ENCODE results near the gene RPS6KL1. TPM values are rescaled to one million over a fixed set of nuclear protein-coding genes. Genes with fewer than 3 reads are reported as not detected.

Gene RPS6KL1
- total RNA-seq, 1 donor from 2014 or later: 12.4 TPM

DNA sequence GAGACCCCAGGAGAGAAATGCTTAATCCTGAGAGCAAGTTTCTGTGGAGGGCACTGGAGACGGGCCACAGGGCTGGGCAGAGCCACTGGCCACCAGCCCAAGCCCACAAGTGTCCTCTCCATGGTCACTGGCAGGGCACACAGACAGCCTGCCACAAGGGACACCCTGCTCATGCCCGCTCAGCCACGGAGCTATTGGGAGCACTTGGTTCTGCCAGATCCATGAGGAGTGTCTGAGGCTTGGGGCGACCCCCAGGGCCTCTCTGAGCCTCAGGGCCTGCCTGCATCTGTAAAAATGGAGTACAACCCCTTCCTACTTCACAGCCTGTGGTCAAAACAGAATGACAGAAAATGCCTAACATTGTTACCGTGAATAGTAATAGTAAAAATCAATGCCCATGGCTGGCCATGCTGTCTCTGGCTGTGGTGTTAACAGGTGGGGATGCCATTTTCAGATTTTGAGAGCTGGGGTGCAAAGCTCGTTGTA, 29.2 kb upstream of the RPS6KL1 start:
- DNase-seq: no peak

DNA sequence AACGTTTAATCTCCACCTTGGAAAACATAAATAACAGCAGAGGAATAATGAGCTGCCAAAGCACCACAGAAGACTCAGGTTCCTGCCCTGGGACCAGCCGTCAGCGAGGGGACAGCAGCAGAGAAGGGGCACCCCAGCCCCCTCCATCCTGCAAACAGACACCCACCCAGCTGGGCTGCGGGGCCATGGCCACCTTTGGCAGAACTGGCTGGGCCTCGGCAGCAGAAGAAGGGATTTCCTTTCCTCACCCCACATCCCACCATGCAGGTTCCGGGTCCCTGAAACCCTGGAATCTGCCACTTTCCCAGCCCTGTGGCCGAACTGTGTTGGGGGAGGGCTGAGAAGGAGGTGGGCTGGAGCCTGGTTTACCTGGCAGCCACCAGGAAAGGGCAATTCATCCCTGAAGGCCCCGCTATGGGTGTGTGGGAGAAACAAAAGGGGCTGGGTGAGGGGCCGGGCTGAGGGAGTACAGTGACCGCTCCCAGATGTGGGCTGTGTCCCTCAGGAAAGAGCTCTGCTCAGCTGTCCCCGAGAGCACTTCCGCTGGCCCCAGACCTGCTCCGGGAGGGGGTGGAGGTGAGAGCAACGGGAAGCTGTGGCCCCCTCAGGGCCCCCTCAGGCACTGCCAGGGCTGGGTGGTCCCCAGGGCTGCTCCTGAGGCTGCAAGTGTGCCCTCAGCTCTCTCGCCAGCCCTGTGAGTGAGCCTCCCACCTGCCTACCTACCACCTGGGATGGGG, 28.6 kb upstream of the RPS6KL1 start:
- DNase-seq: no peak

DNA sequence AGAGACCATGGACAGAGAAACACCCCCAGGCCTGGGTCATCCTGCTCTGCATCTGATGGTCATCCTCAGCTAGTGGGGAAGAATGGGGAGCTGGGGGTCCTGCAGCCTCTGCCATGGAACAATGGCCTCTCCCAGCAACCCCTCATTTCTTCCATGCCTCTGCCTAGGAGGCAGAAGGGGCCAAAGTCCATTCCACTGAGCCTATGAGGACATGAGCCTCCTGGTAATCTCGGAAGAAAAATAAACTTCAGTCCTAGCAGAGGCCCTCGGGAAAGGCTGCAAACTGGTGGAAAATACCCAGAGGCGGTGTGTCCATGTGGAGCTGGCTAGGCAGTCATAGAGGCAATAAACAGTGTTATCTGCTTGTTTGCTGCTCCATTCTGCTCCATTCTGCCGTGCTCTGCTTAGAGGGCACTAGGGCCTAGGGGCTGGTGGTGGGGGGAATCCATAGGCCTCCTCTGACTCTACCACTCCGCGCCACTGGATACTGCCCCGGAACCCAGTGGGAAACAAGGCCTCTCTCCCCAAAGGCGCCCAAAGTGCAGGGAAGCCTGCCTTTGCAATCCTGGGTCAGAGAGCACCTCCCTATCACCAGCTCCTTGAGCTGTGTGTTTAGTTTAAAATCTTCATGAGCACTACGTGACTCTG, 27.9 kb upstream of the RPS6KL1 start:
- no peak for DNase-seq

DNA sequence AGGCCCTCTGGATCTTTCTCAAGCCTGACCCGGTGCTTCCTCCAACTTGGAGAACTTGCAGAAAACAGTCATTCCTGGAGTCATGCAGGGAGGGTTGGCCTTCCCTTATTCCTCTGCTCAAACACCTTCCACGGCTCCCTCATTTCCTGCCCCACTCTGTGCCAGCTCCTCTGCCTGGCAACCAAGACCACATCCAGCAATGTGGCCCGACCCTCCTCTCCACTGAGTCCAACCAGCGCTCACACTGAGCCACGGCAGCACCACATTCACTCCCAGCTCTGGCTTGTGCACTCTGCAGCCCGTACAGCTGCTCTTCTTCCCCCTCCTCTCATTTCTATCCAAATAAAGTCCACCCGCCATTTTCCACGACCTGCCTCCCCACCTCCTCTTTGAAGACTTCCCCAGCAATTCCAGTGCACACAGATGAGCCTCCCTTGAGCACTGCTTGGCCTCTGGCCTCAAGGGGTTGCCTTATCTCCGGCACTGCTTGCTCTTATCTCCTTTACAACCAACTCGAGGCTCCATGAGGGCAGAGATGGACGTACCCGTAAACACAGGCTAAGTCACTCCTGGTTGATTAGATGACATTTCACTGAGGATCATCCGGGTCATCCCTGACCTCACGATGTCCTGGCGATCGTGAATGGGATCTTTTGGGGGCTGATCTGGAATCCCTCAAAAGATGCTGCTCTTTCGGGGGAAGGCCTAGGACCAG, 27.0 kb upstream of the RPS6KL1 start:
- DNase-seq: no peak

- DNase-seq: no peak
Measured at GRCh38 chr14:74949191-74949601, 26.1 kb upstream of the RPS6KL1 start.

- no peak for DNase-seq
Measured at GRCh38 chr14:74948228-74949175, 25.4 kb upstream of the RPS6KL1 start.

DNA sequence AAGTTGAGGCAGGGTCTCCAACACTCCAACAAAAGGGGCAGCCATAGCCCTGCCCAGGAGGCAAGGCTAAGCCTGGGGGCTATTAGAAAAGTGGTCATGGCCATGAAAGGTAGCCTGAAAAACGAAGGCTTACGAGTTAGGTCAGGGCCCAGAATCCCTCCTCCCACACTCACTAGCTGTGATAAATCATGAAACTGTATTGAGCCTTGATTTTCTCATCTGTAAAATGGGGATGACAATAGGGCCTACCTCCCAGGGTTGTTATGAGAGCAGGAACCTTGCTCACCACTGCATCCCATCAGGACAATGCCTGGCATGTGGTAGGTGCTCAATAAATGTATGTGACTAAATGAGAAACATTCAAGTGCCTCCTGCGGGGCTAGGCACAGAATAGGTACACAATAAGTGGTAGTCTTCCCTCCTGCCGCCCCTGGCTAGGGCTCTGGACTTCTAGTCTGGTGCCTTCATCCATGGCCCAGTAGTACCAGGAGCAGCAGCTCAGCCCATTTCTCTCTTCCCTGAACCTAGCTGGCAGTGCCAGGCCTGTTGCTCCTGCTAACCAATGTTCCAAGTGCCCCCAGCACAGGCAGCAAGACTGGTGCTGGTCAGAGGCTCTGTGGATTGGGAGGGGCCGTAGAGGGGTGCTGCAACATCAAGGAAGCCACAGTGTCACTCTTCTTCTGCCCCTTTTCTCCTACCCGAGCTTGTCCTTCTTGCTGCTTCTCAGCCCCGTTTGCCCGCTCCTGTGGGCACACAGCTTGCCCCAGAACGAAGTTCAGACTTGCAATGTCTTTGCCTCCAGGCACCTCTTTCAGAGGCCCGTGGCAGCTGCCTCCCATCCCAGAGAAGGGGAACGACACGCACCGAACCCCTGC, 24.5 kb upstream of the RPS6KL1 start:
- no peak for DNase-seq

DNA sequence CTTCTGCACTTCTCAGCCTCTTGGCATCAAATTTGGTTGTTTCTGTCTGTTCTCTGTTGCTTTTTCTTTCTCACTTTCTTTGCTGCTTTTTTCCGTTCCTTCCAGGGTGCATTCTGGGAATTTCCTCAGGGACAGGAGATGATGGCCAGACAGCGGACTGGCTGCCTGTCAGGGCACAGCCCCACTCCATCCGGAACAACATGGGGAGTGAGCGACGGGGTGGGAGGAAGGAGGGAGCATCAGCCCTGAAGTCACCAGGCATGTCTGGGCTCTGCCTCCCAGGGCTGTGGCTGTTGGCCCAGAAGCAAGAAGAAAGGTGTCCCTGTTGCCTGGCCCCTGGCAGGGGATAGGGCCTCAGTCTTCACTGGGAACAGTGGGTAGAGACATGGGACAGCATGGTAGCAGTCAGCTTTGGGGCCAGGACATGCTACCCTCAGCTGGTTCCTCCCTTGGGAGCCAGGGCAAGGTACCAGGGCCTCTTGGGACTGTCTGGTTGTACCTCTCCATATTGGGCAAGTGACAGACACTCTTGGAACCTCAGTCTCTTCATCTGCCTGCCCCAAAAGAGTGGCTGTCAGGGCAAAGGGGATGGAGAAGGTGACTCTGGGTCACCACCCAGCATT, 23.7 kb upstream of the RPS6KL1 start:
- DNase-seq: no peak

DNA sequence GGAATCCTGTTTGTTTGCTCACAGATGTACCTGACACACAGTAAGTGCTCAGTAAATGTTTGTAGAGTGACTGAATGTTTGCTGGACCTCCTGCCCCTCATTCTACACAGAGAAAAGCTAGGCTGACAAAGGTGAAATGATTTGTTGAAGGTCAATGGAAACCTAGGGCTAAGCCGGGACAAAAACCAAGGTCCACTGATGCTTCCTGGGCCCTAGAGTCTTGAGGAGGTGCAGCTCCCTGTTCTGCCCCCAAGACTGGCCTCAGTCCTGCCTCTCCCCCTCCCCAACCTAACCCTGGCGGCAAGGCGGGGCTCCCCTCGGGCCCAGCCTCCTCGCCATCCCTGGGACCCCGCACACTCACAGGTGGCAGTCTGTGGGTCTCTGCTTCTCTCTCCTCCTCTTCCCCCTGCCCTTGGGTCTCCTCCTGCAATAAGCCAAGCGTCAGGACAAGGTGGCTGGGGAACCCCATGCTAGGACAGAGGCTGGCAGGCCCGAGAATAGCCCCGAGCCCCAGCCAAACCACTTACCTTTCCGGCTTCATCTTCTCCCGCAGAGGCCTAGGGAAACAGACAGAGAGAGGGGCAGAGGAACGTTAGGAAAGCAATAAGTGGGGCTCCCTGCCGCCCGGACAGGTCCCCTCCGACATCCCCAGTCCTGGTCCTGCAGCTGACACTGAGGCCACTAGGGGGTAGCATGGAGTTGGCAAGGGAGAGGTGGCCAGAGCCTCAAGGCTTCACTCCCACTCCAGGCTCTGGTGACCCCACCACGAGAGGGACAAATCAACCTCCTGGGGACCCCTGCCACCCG, 23.0 kb upstream of the RPS6KL1 start:
- DNase-seq: peak; percentile 86

DNA sequence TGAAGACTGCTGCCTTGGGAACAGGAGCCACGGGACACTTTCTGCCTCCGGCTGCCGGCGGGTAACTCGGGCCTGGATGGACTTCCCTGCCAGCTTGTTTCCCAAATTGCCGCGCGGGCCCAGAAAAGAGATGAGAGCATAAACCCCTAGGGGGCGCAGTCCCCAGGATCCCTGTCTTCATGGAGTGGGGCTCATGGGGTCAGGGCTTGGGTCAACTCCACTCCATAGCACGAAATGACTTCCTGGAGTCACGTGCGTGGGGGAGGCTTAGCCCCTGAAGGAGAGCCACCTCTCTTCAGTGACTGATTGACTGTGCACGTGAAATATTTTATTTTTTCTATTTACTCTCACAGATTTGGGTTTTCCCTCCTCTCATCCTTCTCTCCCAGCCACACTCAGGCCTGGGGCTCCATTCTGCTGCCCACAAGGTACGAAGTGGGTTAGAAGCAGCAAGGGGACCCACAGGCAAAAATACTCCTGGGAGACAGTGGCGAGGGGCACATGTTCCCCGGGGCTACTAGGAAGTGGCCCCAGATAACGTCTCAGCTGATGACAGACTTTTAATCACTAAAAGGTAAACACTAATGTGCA, 22.3 kb upstream of the RPS6KL1 start:
- peak; percentile 68 for DNase-seq

DNA sequence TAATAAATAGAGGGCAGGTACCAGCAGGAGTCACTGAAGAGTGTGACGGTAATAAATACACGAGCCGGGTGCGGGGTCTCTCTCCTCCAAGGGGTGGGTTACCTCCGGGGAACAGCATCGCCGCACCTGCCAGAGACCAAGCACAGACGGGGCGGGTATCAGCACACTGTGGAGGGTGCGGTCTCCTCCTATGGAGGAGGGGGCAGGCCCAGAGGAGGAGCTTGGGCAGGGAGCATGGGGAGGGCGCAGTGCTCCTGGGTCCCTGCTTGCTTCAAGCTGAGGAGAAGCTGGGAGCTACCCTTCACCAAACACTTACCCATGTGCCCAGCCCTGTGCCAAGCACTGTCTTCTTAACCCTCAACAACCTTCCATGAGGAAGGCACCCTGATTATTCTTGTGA, 19.5 kb upstream of the RPS6KL1 start:
- DNase-seq: no peak

DNA sequence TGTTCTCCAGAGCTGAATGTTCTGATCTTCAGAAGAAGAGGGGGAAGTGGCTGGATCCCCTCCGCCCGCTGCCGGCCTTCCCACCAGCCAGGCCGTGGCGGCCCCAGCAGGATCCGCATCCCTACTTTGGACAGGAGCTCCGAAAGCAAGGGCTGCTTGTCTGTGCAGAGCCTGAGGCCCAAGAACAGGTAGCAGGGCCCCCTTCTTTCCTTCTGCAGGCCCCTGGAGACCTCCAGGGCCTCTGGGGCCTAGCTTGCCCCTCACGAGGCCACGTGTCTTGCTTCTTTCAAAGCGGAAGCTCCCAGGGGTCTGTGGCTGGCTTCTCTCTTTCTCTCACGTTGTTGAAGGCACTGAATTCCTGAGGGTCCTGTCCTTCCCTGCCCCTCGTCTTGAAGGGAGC, 19.1 kb upstream of the RPS6KL1 start:
- no peak for DNase-seq

DNA sequence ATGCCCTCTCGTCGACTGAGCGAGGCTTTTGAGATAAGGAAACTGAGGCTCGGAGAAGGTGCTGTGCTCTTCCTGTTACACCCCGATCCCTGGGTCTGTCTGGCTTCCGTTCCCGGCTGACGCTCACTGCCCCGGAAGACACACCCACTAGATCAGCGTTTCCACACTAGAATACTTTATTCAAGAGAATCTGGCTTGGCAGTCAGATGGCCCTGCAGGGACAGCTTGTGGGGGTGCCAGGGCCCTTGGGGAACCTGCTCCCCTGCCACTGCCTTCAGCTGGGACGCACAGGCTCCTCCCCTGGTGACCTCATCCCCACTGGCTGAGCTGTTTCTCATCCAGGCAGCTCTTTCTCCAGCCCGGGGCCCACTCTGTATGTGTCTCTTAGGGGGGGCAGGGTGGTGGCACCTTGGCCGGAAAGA, 18.6 kb upstream of the RPS6KL1 start:
- peak; percentile 63 for DNase-seq

- DNase-seq: peak; percentile 36
Measured at GRCh38 chr14:74940956-74941565, 18.0 kb upstream of the RPS6KL1 start.

DNA sequence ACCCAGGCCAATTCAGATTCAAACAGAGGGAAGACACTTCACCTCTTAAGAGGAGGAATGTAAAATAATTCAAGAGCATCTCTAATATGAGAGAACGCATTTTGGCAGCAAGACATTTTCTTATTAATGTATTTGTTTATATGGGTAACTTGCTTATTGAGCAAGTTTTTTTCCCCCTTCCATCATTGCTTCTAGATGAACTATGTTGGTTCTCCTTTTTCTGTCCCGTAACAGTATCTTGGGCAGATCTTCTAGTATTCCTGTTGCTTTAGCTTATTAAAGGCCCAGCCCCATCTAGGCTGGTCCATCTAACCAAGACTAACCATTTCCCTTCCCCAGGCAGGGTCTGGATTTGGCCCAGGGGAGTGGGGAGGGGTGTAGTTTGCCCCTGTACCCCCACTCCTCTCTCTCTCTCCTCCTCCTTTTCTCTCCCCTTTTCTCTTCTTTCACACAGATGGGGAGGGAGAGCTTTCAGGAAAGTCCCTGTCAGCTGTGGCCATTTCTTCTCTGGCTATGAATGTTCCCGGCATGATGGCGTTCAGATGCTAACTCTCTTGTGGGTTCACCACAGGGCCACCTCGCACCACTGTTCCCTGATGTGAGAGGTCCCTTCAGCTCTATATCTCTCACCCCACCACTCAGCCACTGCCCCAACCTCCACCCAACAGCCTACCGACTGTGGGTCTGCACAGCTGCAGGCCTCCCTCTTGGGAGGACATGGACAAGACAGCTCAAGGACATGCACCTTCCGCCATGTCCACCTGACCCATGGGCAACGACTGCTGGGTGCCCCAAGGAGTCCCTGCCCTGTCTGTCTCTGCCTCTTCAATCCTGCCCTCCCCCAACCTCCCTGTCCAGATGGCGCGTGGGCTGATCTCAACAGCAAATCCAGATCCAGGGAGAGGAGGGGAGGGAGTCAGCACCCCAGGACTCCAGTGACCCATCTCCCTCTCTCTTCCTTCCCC, 15.8 kb upstream of the RPS6KL1 start:
- no peak for DNase-seq

DNA sequence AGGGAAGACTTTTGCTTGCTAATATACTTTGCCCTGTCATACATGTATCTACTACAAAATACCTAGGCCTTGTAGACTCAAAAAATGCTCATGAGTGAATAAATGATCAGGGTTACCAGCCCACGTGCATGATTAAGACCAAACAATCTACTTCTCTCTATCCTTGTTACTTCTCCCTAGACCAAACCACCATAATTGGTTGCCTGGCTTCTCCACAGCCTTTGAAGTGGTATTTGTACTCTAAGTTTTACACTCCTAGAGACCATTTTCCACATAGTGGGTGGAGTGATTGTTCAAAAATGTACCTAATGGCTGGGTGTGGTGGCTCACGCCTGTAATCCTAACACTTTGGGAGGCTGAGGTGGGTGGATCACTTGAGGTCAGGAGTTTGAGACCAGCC, 14.1 kb upstream of the RPS6KL1 start:
- DNase-seq: no peak

DNA sequence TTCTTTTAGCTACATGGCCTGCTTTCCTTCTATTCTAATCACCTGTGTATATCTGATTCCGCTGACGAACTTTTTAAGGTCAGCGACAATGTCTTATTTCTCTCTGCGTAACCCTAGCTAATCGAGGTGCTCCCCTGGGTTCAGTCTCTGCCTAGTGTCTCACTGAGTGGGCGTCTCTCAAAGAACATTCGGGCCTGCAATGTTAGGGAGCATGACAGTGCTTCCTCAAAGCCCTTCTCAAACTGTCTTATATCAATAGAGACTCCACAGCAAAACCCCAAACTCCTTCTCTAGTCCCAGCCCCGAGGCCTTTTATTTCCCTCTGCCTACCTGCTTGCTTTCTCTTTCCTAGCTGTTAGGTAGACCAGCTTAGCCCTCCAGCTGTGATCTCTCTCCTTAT, 13.7 kb upstream of the RPS6KL1 start:
- DNase-seq: no peak

DNA sequence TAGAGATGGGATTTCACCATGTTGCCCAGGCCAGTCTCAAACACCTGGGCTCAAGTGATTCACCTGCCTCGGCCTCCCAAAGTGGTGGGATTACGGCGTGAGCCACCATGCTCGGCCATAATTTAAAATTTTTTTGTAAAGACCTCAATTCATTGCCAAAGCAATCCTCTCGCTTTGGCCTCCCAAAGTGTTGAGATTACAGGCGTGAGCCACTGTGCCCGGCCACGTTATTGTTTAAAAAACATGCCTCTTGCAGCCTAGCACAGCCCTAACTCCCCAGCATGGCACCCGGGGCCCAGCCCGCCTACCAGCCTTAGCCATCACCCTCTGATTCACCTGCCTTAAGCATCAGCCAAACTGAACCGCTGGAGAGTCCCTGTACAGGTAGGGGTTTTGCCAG, 13.1 kb upstream of the RPS6KL1 start:
- DNase-seq: no peak
